Vagina (tissue), 2 donors: Measurements from ENCODE around the gene SUPT4H1. TPM values are rescaled to one million over a fixed set of nuclear protein-coding genes. Genes with fewer than 3 reads are reported as not detected.

Source experiments
- DNase-seq, 2 donors: peaks; one replicate each; pipeline ENCODE4 v3.0.0-alpha.2; 2017; ENCODE audit errors: extremely low spot score in 2 of 2
- H3K27ac ChIP-seq: fragments of 200-600 bp; sonication (generic); one replicate; pipeline ENCODE4 v1.5.1; 2019
- H3K27me3 ChIP-seq: fragments of 200-600 bp; sonication (generic); one replicate; pipeline ENCODE4 v1.5.1; 2019
- H3K36me3 ChIP-seq, 2 donors: fragments of 200-600 bp; sonication (generic); one replicate each; pipeline ENCODE4 v1.5.1; 2017 to 2019
- H3K4me1 ChIP-seq: fragments of 200-600 bp; sonication (generic); one replicate; pipeline ENCODE4 v1.5.1; 2019
- H3K4me3 ChIP-seq, 2 donors: fragments of 200-600 bp; sonication (generic); 1 replicate in 1 of 2; 2 replicates in 1 of 2; pipeline ENCODE4 v1.5.1; 2016 to 2019
- H3K9me3 ChIP-seq: fragments of 200-600 bp; sonication (generic); one replicate; pipeline ENCODE4 v1.5.1; 2019
- CTCF ChIP-seq, 3 experiments: fragments of 450-650 bp in 2 of 3; fragments of 200-600 bp in 1 of 3; sonication (generic) in 1 of 3; IDR thresholded peaks; one replicate each; pipeline ENCODE4 v1.5.1; 2017 to 2019; ENCODE audit warnings: antibody characterized with exemption in 3 of 3, mild to moderate bottlenecking in 2 of 3, moderate library complexity in 2 of 3
- POLR2A ChIP-seq, 2 donors: fragments of 450-650 bp; IDR thresholded peaks; one replicate each; pipeline ENCODE4 v1.6.1; 2017; ENCODE audit warnings: antibody characterized with exemption in 2 of 2, mild to moderate bottlenecking in 2 of 2, moderate library complexity in 2 of 2
- POLR2AphosphoS5 ChIP-seq, 2 donors: sonication (generic); formaldehyde crosslinking; IDR thresholded peaks; one replicate each; pipeline ENCODE4 v1.9.0; 2017; ENCODE audit warnings: antibody characterized with exemption in 2 of 2, mild to moderate bottlenecking in 2 of 2, low read depth in 1 of 2; ENCODE audit not compliant: insufficient read depth in 1 of 2
- intact Hi-C: fragments of 100-400 bp; cut with DNase I; formaldehyde crosslinking; loops from one replicate; pipeline ENCODE4 v1.15.1; 2023
- total RNA-seq: library from RNA; depleted of rRNA; stranded (reverse); fragments of >200 nt; gene quantifications from one replicate; pipeline ENCODE4 v1.2.3, GENCODE V29; 2016

SUPT4H1 gene
- total RNA-seq, 1 donor from 2014 or later, result 31.4 TPM

GRCh38 chr17:58338841-58339754 is 12.9 kb downstream of the SUPT4H1 start:
- peak overlapping the region in 1 of 2 donors; percentile 6 for H3K4me3 ChIP-seq
- intact Hi-C loops, result no loop called here
- DNase-seq, result no peak

GRCh38 chr17:58338454-58338840 is 13.6 kb downstream of the SUPT4H1 start:
- Histone ChIP-seq H3K27ac (peak overlapping the region; percentile 81), H3K4me1 (peaks cover 43% of the 10 kb centered on the region), H3K36me3 (no peaks in the 10 kb centered on the region), H3K9me3 (no peaks in the 10 kb centered on the region), H3K27me3 (no peaks in the 10 kb centered on the region), H3K4me3 (peak overlapping the region in 1 of 2 donors; percentile 24)
- DNase-seq, result no peak
- intact Hi-C loops, result no loop called here
- TF ChIP-seq POLR2AphosphoS5 (IDR thresholded peaks at IDR 0.05; ENCODE audit: insufficient read depth in 1 of 2, low read depth in 1 of 2) (no peak), POLR2A (IDR thresholded peaks at IDR 0.05) (no peak), CTCF (IDR thresholded peaks at IDR 0.05) (no peak)

More at GRCh38 chr17:58338841-58339754, 12.9 kb downstream of the SUPT4H1 start:
- TF ChIP-seq POLR2A (IDR thresholded peaks at IDR 0.05) (no peak), POLR2AphosphoS5 (IDR thresholded peaks at IDR 0.05; ENCODE audit: insufficient read depth in 1 of 2, low read depth in 1 of 2) (no peak), CTCF (IDR thresholded peaks at IDR 0.05) (no peak)
- Histone ChIP-seq H3K27ac (peak overlapping the region; percentile 81), H3K9me3 (no peaks in the 10 kb centered on the region), H3K4me1 (peaks cover 43% of the 10 kb centered on the region), H3K36me3 (peaks cover 0 to 5% of the 10 kb centered on the region in 2 donors), H3K27me3 (no peaks in the 10 kb centered on the region)

GRCh38 chr17:58337600-58338453 is 14.2 kb downstream of the SUPT4H1 start:
- intact Hi-C loops, result no loop called here
- H3K4me3 ChIP-seq, result peak overlapping the region; percentile 13 to 24
- DNase-seq, result no peak
- peaks cover 43% of the 10 kb centered on the region for H3K4me1 ChIP-seq
- H3K36me3 ChIP-seq, result no peaks in the 10 kb centered on the region
- H3K9me3 ChIP-seq, result no peaks in the 10 kb centered on the region
- no peaks in the 10 kb centered on the region for H3K27me3 ChIP-seq
- peak overlapping the region; percentile 81 for H3K27ac ChIP-seq
- TF ChIP-seq POLR2A (IDR thresholded peaks at IDR 0.05) (peak in 1 of 2 donors; percentile 17), POLR2AphosphoS5 (IDR thresholded peaks at IDR 0.05; ENCODE audit: insufficient read depth in 1 of 2, low read depth in 1 of 2) (peak in 1 of 2 donors; percentile 56), CTCF (IDR thresholded peaks at IDR 0.05) (no peak)

- Histone ChIP-seq H3K36me3 (no peaks in the 10 kb centered on the region), H3K4me3 (peak overlapping the region in 1 of 2 donors; percentile 13), H3K9me3 (no peaks in the 10 kb centered on the region), H3K27ac (peak overlapping the region; percentile 81), H3K4me1 (peaks cover 43% of the 10 kb centered on the region), H3K27me3 (no peaks in the 10 kb centered on the region)
- no peak for DNase-seq
- TF ChIP-seq CTCF (IDR thresholded peaks at IDR 0.05), result no peak
- TF ChIP-seq POLR2A (IDR thresholded peaks at IDR 0.05), result no peak
- no peak for TF ChIP-seq POLR2AphosphoS5 (IDR thresholded peaks at IDR 0.05; ENCODE audit: insufficient read depth in 1 of 2, low read depth in 1 of 2)
- intact Hi-C loops, result no loop called here
These were observed 14.8 kb downstream of the SUPT4H1 start for GRCh38 chr17:58337210-58337599.
